CD4-positive, alpha-beta T cell (primary cell): Measurements from ENCODE around the gene GM2A. TPM values are rescaled to one million over a fixed set of nuclear protein-coding genes. Genes with fewer than 3 reads are reported as not detected.
"Not testable (repeated sequence)": the region's sequence is repeated elsewhere in the genome, so short reads cannot be mapped to it uniquely, and the experiment has no call there.

ENCODE experiments used
- ATAC-seq: fragments of 200-7000 bp; cut with Tn5 transposase; one replicate; pipeline ENCODE4 v1.10.0; 2022; ENCODE audit warnings: mild to moderate bottlenecking; ENCODE audit not compliant: poor library complexity
- CTCF ChIA-PET: fragments of 350-600 bp; sonication (Branson Sonifier 250); formaldehyde crosslinking; loops from one replicate; lab custom pipeline; 2021; ENCODE audit warnings: antibody characterized with exemption, inconsistent platforms; lab: Charles Lee
- POLR2A ChIA-PET: fragments of 350-600 bp; sonication (Branson Sonifier 250); formaldehyde crosslinking; loops from one replicate; lab custom pipeline; 2021; ENCODE audit warnings: antibody characterized with exemption, inconsistent platforms; lab: Charles Lee
- DNase-seq, 14 experiments: peaks; one replicate each; pipeline ENCODE4 v3.0.0-alpha.2; 2013 to 2020; ENCODE audit warnings: mixed read lengths in 2 of 14
- H3K27ac ChIP-seq, 2 donors: one replicate each; pipeline versions ENCODE4 v1.5.1 to v1.7.0; 2013; ENCODE audit warnings: low read length in 2 of 2, low read depth in 1 of 2, mild to moderate bottlenecking in 1 of 2
- H3K27me3 ChIP-seq, 2 experiments: 1 replicate in 1 of 2; 2 replicates in 1 of 2; pipeline versions ENCODE4 v1.6.1 to v1.7.0; 2013; ENCODE audit warnings: low read length in 2 of 2, control low read depth in 1 of 2, mild to moderate bottlenecking in 1 of 2, moderate library complexity in 1 of 2; ENCODE audit not compliant: insufficient read depth in 2 of 2, control insufficient read depth in 1 of 2
- H3K36me3 ChIP-seq: one replicate; pipeline ENCODE4 v1.6.1; 2013; ENCODE audit warnings: low read length, control low read depth; ENCODE audit not compliant: insufficient read depth
- H3K4me1 ChIP-seq: one replicate; pipeline ENCODE4 v1.6.1; 2013; ENCODE audit warnings: low read length, control low read depth; ENCODE audit not compliant: insufficient read depth
- H3K4me3 ChIP-seq: one replicate; pipeline ENCODE4 v1.5.1; 2013; ENCODE audit warnings: mild to moderate bottlenecking, low read length, moderate library complexity
- H3K9me3 ChIP-seq, 2 experiments: 1 replicate in 1 of 2; 2 replicates in 1 of 2; pipeline versions ENCODE4 v1.6.1 to v1.7.0; 2013; ENCODE audit warnings: low read length in 2 of 2, mild to moderate bottlenecking in 2 of 2, control low read depth in 1 of 2, moderate library complexity in 1 of 2; ENCODE audit not compliant: control insufficient read depth in 1 of 2, insufficient read depth in 1 of 2
- H3K27ac Mint-ChIP-seq: one replicate; pipeline ENCODE4 v1.8.0; 2020; ENCODE audit warnings: mixed read lengths
- H3K27me3 Mint-ChIP-seq: one replicate; pipeline ENCODE4 v1.8.0; 2021; ENCODE audit warnings: mixed read lengths
- H3K36me3 Mint-ChIP-seq: one replicate; pipeline ENCODE4 v1.8.0; 2021; ENCODE audit warnings: low read depth, mixed read lengths
- H3K4me1 Mint-ChIP-seq: one replicate; pipeline ENCODE4 v1.8.0; 2021; ENCODE audit warnings: low read depth, mixed read lengths
- H3K4me3 Mint-ChIP-seq: one replicate; pipeline ENCODE4 v1.8.0; 2020; ENCODE audit warnings: mild to moderate bottlenecking, mixed read lengths
- H3K9me3 Mint-ChIP-seq: one replicate; pipeline ENCODE4 v1.8.0; 2020; ENCODE audit warnings: mixed read lengths
- CTCF ChIP-seq: fragments of 200-600 bp; IDR thresholded peaks from one replicate; pipeline ENCODE4 v1.8.0; 2022; ENCODE audit warnings: antibody characterized with exemption, mild to moderate bottlenecking
- intact Hi-C, 2 experiments: fragments of 100-400 bp; cut with DNase I in 1 of 2; cut with micrococcal nuclease in 1 of 2; formaldehyde crosslinking; loops; one replicate each; pipeline versions ENCODE4 v1.15.1 to v1.9.0; 2023 to 2025; cut with DNase I, micrococcal nuclease
- total RNA-seq, 174 experiments: library from RNA in 2 of 174; stranded (reverse) in 2 of 174; gene quantifications; one replicate each; pipeline ENCODE4 v1.2.3 and lab custom pipeline; 2021 to 2026

The GM2A gene
- total RNA-seq, 2 experiments from 2014 or later: 3.1 to 4.1 TPM

GRCh38 chr5:151298063-151298855 is 45.3 kb downstream of the GM2A start:
- CTCF ChIA-PET: interaction anchor here (1.2 kb wide), 1 partner anchor 18 kb away, joined by 4 read pairs; no protein-coding TSS in a partner anchor
- Mint-ChIP-seq H3K4me3 (no peak overlapping the region), H3K36me3 (no peaks in the 10 kb centered on the region), H3K27ac (no peak overlapping the region), H3K9me3 (no peaks in the 10 kb centered on the region), H3K27me3 (peaks cover 46% of the 10 kb centered on the region), H3K4me1 (no peaks in the 10 kb centered on the region)
- ATAC-seq (no peak), DNase-seq (peak in 3 of 14 experiments; percentile 7 to 43 (median 36))
- no peak overlapping the region for H3K27ac ChIP-seq
- no peaks in the 10 kb centered on the region for H3K4me1 ChIP-seq
- peaks cover 7 to 12% of the 10 kb centered on the region in 2 experiments for H3K27me3 ChIP-seq
- no peaks in the 10 kb centered on the region for H3K9me3 ChIP-seq
- no peak overlapping the region for H3K4me3 ChIP-seq
- intact Hi-C loops: no loop called here
- POLR2A ChIA-PET: no interaction called here
- H3K36me3 ChIP-seq: no peaks in the 10 kb centered on the region
- TF ChIP-seq CTCF: no peak

- H3K4me1 Mint-ChIP-seq: no peaks in the 10 kb centered on the region
- no peaks in the 10 kb centered on the region for H3K9me3 ChIP-seq
- POLR2A ChIA-PET: no interaction called here
- no peaks in the 10 kb centered on the region for H3K4me1 ChIP-seq
- H3K27me3 Mint-ChIP-seq: peaks cover 35% of the 10 kb centered on the region
- no peak for TF ChIP-seq CTCF
- CTCF ChIA-PET: no interaction called here
- no peak within 1 kb of the TSS for H3K4me3 ChIP-seq
- no peaks in the 10 kb centered on the region for H3K9me3 Mint-ChIP-seq
- peaks cover 7 to 13% of the 10 kb centered on the region in 2 experiments for H3K27me3 ChIP-seq
- no peak within 1 kb of the TSS for H3K27ac ChIP-seq
- ATAC-seq (no peak), DNase-seq (no peak)
- no peak within 1 kb of the TSS for H3K4me3 Mint-ChIP-seq
- H3K27ac Mint-ChIP-seq: no peak within 1 kb of the TSS
- no peaks in the 10 kb centered on the region for H3K36me3 Mint-ChIP-seq
- intact Hi-C loops: no loop called here
- H3K36me3 ChIP-seq: no peaks in the 10 kb centered on the region
Measured at GRCh38 chr5:151303666-151304065, 50.7 kb downstream of the GM2A start, which contains the start of gene SLC36A3. Gene SLC36A3, minus strand, starts transcription at chr5:151303766. Its CDS starts 412 bp downstream, at chr5:151303354.

GRCh38 chr5:151309266-151309665 is 56.3 kb downstream of the GM2A start:
- POLR2A ChIA-PET, ATAC-seq, H3K4me1 ChIP-seq, H3K36me3 ChIP-seq, H3K4me1 Mint-ChIP-seq, CTCF ChIA-PET, H3K27me3 Mint-ChIP-seq, DNase-seq, H3K4me3 Mint-ChIP-seq, H3K27ac Mint-ChIP-seq, intact Hi-C loops, H3K9me3 Mint-ChIP-seq, H3K4me3 ChIP-seq, H3K36me3 Mint-ChIP-seq, H3K27me3 ChIP-seq, H3K27ac ChIP-seq: not testable (repeated sequence)
- H3K9me3 ChIP-seq: peaks cover 10 to 13% of the 10 kb centered on the region in 2 experiments

- H3K36me3 ChIP-seq, H3K4me1 Mint-ChIP-seq, POLR2A ChIA-PET, CTCF ChIA-PET, H3K4me3 Mint-ChIP-seq, H3K36me3 Mint-ChIP-seq, H3K4me3 ChIP-seq, H3K27ac ChIP-seq, H3K27me3 Mint-ChIP-seq, H3K9me3 Mint-ChIP-seq, H3K27me3 ChIP-seq, DNase-seq, H3K27ac Mint-ChIP-seq, H3K4me1 ChIP-seq, intact Hi-C loops, ATAC-seq: not testable (repeated sequence)
- peaks cover 10 to 13% of the 10 kb centered on the region in 2 experiments for H3K9me3 ChIP-seq
Measured at GRCh38 chr5:151309821-151310220, 56.8 kb downstream of the GM2A start.
